GM19238 (cell line): ENCODE results near the gene RFESD.
"Not testable (repeated sequence)": the region's sequence is repeated elsewhere in the genome, so short reads cannot be mapped to it uniquely, and the experiment has no call there.

Source experiments
- DNase-seq: peaks from one replicate; pipeline ENCODE4 v3.0.0; 2011; ENCODE audit warnings: low spot score; ENCODE audit not compliant: insufficient read length

The RFESD gene

DNA sequence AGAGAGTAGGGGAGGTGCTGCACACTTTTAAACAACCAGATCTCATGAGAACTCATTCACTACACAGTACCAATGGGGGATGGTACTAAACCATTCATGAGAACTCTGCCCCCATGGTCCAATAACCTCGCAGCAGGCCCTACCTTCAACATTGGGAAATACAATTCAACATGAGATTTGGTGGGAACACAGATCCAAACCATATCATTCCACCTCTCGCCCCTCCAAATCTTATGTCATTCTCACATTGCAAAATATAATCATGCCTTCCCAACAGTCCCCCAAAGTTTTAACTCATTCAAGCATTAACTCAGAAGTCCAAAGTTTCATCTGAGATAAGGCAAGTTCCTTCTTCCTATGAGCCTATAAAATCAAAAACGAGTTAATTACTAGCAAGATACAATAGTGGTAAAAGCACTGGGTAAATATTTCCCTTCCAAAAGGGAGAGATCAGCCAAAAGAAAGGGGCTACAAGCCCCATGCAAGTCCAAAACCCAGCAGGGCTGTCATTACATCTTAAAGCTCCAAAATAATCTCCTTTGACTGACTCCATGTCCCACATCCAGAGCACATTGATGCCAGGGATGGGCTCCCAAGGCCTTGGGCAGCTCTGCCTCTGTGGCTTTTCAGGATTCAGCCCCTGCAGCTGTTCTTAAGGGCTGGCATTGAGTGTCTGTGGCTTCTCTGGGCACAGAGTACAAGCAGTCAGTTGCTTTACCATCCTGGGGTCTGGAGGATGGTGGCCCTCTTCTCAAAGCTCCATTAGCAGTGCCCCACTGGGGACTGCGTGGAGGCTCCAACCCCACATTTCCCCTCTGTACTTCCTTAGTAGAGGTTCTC lies 18.4 kb upstream of the RFESD start:
- DNase-seq: no peak

DNA sequence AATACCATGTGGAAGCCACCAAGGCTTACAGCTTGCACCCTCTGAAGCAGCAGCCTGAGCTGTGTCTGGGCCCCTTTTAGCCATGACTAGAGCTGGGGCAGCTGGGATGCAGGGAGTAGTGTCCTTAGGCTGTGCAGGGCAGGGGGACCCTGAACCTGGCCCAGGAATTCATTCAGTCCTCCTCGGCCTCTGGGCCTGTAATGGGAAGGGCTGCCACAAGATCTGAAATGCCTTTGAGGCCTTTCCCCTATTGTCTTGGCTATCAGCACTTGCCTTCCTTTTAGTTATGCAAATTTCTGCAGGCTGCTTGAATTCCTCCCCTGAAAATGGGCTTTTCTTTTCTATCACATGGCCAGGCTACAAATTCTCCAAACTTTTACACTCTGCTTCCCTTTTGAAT lies 17.6 kb upstream of the RFESD start:
- no peak for DNase-seq

DNA sequence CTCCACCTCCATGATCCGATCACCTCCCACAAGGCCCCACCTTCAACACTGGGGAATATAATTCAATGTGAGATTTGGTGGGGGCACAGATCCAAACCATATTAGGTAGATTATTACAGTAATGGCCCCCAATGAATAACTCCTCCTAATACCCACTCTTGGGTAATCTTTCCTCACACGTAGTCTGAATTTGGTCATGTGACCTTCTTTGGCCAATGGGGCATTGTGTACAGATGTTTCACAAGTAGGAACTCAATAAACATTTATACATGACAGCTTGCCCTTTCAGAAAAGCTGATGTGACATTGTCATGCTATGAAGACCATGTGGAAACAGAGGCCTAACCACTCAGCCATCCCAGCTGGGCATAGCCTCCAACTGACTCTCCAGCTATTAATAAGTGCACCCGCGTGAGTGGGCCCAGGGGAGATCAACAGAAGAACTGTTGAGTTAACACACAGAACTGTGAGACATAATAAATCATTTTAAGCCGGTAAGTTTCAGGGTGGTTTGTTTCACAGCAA lies 16.1 kb upstream of the RFESD start:
- DNase-seq: no peak

DNA sequence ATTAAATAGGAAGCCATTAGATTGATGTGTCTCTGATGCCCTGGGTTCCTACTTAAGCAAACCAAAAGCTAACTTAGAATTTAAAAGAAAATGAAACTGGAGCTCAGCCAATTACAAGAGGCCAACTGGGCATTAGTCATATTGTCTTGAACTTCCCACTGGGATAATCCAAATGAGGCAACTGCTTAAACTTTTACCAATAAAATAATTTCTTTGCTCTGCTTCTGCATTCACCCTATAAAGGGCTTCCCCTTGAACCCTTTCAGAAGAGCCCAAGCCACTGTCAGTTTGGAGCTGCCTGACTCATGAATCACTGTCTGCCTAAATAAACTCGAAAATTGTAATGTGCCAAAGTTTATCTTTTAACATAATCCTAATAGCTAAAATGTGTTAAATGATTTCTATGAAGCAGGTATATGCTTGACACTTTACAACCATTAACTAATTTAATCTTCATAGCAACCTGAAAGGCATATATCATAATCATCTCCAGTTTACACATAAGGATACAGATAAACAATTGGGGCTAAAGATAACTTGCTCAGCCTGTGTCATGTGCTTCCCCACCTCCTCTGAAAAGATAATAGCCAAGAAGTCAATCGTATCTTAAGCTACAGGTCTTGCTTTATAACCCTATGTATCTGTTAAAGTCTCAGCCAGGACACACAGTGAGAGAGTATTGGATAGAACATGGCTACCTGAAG lies 15.2 kb upstream of the RFESD start:
- DNase-seq: no peak

DNA sequence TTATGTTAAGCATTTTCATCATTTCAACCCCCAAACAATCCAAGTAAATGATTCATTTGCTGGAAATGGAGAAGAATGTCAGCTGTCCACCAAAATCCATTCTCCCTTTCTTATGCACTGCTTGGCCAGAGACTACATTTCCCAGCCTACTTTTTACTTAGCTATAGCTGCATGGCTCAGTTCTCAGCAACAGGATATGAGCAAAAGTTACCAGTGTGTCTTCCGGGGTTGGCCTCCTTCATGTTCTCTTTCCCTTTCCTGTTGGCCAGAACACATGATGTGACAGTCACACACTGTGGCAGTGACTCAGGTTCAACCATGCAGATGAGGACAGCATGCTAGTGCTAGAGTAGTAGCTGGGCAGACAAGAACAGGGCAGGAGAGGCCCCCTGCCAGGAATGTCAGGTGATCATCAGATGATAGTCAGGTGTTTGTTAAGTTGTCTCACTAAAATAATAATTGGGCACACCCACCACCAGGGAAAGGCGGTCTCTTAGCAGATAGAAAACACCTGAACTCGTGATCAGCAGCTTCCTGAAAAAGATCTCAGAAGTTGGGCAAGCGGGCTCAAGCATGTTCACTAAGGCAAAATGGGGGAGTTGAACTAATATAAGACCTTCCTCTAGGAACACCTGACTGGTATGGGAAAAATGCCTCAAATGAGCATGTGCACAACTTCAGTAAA lies 14.4 kb upstream of the RFESD start:
- DNase-seq: no peak

DNA sequence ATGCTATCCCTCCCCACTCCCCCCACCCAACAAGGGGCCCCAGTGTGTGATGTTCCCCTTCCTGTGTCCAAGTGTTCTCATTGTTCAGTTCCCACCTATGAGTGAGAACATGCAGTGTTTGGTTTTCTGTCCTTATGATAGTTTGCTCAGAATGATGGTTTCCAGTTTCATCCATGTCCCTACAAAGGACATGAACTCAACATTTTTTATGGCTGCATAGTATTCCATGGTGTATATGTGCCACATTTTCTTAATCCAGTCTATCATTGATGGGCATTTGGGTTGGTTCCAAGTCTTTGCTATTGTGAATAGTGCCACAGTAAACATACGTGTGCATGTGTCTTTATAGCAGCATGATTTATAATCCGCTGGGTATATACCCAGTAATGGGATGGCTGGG lies 13.6 kb upstream of the RFESD start:
- not testable (repeated sequence) for DNase-seq

DNA sequence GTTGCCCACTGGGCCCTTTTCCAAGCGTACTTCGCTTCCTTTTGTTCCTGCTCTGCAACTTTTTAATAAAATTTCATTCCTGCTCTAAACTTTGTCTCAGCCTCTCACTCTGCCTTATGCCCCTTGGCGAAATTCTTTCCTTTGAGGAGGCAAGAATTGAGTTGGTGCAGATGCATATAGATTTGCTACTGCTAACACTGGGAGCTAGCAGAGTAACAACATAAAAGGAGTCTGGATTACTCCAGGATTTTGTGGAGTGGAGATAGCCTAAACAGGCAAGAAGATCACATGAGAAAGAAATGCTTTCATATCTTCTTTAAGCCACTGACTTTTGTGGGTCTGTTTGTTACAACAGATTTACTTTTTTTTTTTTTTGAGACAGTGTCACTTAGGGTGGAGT lies 12.9 kb upstream of the RFESD start:
- DNase-seq: no peak

DNA sequence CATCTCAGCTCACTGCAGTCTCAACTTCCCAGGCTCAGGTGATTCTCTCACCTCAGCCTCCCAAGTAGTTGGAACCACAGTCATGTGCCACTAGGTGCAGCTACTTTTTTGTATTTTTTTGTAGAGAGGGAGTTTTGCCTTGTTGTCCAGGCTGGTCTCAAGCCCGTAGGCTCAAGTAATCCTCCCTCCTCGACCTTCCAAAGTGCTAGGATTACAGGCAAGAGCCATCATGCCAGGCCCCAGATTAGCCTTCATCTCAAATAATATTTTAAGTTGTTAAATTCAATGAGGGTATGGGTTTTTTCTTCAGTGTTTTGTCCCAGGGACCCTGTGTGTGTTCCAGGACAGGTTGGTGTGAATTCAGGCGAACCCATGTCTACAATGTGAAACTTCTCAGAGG lies 12.5 kb upstream of the RFESD start:
- DNase-seq: no peak

DNA sequence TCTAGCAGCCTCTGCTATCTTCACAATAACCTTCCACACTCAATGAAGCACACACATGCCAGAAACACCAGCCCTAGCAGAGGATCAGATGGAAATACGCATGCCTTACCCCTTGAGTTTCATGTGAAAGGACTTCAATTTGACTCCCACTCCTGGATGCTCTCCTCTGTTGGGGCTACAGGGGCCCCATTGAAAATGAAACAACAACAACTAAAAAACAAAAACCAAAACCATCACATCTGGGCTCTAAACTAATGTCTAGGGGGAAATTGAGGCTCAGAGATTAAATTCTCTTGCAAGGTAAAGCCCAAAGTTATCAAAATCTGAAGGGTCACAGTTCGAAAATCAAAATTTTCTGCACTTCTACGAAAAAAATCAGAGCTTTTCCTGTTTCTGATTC lies 7.9 kb upstream of the RFESD start:
- no peak for DNase-seq

DNA sequence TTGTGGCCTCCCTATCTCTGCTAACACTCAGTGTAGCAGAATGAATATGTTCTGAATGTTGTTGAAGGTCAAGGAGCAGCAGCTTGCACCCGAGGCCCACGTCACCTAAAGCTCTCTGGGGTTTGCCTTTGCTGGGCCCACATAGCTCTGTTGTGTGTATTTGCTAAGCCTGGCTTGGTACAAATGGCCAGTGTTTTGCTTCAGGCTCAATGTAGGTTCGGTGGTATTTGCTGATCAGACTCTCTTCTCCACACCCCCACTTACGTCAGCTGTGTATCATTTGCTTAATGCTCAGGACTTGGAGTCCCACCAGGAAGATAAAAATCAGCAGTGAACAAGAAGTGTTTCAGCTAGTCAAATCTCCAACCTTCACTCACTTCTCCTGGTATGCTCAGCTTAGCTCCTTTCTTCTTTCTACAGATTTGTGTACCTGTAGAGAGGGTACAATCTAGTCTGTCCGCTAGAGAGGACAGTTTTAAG lies 4.8 kb upstream of the RFESD start:
- DNase-seq: no peak

DNA sequence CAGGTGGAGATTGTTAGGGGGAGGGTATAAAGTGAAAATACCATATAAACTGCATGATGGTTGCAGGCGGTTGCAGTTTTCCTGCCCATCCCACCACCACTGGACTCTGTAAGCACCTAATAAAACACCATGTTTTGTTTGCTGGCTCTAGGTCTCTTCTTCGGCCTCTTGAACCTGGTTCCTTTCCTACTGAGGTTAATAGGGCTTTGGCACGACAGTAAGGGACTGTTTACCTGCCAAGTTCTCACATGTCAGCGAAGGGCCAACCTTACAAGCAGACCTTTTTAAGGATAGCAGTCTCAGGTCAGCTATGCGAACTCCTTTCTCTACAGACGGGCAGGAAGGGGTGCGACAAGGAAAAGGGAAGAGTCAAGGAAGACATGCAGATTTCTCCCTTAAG lies 3.4 kb upstream of the RFESD start:
- no peak for DNase-seq

DNA sequence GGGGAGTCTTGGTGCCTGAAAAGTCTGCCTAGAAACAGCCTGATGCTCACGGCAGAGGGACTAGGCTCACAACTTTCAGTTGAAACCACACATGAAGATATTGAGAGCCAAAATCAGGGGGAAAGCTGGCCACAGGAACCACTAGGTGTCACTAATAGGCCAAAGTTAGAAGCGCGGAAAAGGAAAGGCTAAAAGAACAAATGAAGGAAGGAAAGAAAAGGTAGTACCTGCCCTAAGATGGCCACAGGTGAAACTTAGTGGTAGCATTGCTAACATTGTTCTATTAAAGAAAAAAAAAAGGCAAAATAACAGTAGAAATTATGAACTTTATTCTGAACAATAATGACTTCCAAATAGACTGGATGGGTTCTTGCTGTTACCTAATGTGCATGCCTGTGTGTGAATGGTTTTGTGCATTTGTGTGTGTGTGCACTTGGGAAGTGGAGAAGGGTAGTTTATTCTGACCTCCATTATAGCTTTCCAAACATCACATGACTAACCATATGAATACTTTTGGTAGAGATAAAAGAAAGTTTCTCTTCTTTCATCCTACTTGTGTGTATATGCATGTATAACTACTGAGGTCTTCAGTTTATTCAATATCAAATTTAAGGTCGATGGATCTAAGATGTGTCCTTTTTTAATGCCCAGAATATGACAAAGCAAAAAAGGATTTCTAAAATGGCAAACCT lies 2.1 kb upstream of the RFESD start:
- peak; percentile 31 for DNase-seq

DNA sequence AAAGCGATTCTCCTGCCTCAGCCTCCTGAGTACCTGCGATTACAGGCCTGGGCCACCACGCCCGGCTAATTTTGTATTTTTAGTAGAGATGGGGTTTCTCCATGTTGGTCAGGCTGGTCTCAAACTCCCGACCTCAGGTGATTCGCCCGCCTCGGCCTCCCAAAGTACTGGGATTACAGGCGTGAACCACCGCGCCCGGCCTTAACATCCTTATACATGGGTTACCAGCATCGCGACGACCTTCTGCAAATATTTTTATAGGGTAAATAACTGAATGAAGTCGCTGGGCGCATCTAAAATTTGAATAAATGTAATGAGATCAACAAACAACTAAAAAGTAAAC lies 380 bp upstream of the RFESD start:
- DNase-seq: not testable (repeated sequence)

DNA sequence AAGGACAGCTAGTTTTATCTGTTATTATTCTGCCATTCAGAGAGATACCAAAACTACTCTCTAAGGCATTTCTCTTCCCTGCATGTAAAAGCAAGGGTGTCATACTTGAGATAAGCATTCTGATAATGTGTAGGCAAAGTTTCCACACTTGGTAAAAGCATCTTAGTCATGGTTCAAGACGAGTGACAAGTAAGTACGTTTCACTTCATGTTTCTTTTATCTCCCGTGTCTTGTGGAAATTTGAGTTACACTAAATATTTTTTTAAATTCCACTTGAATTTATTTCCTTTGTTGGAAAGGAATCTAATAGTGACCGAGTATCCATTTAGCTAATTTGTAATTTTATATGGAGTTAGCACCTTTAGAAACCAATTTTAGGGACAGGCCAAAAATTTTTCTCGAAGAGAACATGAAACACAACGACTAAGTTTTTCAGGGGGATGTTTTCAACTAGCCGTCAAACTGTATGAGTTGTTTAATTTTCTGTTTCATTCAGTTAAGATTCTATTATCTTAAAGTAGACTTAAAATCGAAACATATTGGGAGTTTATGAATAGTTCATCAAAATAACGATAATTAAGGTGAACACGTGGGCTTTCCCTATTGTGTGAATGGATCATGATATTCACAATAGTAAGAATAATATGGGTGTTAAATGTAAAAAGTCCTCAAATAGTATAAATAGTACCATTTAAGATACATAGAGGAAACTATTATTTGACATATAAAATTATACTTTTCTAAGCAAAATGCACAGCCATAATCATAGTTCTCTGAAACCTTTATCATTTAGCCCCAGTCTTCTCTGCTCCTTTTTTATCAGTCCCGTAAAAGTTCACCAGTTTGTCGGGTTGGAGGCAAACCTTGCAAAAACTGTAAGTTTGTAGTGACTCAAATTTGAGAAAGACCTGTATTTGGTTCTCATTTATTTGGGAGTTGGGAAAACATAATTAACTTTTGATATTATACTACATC lies 1.6 kb downstream of the RFESD start:
- DNase-seq: no peak

DNA sequence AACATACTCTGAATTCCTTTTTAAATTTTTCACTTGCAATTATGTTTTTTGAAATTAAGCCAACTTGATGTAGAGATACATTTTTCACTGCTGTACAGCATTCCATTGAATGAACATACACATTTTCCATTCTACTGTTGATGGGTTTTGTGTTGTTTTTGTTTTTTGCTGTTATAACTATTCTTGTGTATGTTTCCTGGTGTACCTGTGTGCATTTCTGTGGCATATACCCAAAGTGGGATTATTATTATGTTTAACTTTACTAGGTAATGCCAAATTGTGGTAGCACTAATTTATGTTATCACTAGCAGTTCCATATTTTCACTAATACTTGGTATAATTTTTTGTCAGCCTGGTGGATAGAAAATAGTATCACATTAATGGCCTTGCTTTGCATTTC lies 2.7 kb downstream of the RFESD start:
- DNase-seq: no peak

DNA sequence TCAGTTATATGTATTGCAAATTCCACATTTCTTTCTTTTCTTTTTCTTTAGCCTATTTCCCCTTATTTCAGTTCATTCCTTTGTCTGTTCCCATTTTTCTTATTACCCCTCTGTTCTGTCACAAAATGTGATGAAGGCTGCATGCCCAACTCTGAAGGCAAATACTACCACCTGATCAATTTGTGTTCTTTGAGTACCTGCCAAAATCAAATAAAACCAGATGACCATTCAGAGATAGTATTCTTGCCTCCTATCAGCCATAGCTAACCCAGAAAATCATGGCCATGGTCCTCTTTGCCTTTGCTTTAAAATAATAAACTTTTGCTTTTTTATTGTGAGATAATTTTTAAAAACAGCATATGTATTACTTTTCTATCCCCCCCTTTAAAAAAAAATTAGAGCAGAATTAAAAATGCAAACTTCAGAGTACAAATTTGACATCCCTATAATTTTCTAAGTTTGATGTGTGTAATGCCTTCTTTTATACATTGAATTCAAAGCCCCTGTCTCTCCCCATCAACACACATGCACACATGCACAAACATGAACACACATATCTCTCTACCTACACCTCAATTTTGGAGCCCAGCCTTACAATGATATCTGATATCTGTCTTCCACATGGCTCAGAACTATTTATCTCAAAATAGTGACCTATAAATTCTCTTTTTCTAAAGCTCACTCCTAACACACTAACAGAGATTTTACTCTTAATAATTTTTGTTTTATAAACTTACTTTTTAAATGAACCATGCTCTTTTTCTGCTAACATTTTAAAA lies 3.5 kb downstream of the RFESD start:
- no peak for DNase-seq

DNA sequence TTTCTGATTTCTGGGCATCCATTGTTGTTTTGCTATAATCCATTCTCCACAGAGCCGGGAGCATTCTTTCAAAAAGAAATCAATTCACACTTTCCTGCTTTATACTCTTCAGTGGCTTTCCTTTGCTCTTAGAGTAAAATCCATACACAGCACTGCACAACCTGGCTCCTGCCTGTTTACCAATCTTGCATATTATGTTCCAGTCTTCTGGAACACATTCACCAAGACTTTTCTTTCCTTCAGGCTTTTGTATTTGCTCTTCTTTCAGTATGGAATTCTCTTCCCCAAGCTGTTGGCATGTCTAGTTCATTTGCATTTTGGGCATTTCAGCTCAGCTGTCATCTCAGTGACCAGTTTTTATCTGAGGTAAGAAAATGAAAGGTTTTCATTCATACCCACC lies 6.3 kb downstream of the RFESD start:
- DNase-seq: no peak

DNA sequence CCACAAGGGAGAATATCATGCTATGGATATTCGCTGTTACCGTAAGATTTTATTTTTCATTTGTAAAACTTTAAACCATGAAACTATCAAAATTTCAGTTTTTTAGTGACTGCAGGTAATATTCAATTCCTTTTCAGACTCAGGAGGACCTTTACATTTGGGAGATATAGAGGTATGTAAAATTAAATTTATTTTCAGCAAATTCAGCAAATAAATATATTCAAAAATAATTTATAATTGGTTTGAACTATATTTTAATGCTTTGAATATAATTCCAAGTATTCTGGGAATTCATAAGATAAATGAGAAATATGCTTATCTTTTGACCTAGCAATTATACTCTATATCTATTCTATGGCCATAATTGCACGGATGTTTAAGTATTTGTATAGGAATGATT lies 7.6 kb downstream of the RFESD start:
- DNase-seq: no peak

DNA sequence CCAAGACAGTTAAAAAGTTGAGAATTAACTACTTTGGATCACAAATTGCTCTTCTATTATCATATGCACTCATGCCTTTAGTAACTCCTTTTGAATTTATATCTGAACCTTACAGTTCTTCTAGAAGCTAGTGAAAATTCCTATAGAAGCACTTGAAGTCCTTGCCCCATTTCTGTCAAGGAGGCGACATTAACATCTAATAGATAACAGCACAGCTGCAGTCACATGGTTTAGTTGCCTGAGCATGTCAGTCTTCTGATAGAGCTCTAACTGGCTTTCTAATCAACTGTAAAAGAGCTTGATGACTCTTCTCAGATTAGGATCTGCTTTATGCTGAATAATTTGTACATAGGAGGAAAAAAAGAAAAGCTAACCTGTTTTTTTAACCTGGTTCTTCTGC lies 9.0 kb downstream of the RFESD start:
- no peak for DNase-seq

DNA sequence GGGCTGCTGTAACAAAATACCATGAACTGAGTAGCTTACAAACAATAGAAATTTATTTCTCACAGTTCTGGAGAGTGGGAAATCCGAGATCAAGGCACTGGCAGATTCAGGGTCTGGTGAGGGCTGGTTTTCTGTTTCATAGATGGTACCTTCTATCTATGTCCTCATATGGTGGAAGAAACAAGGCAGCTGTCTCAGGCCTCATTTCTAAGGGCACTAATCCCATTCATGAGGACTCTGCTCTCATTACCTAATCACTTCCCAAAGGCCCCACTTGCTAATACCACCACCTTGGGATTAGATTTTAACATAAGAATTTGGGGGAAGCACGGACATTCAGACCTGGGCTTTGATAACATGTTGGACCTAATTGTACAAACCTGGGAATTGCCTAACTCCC lies 13.5 kb downstream of the RFESD start:
- no peak for DNase-seq
